HG03457 (cell line): ENCODE results near the gene RABGEF1.
A peak's percentile ranks its signal among the peaks of the same experiment; 100 is the strongest.
"Not testable (repeated sequence)": the region's sequence is repeated elsewhere in the genome, so short reads cannot be mapped to it uniquely, and the experiment has no call there.

Experiments used
- ATAC-seq: cut with Tn5 transposase; IDR thresholded peaks from one replicate; pipeline ENCODE4 v1.9.1; 2021; ENCODE audit warnings: moderate number of reproducible peaks; ENCODE audit not compliant: unreplicated experiment

RABGEF1 gene

DNA sequence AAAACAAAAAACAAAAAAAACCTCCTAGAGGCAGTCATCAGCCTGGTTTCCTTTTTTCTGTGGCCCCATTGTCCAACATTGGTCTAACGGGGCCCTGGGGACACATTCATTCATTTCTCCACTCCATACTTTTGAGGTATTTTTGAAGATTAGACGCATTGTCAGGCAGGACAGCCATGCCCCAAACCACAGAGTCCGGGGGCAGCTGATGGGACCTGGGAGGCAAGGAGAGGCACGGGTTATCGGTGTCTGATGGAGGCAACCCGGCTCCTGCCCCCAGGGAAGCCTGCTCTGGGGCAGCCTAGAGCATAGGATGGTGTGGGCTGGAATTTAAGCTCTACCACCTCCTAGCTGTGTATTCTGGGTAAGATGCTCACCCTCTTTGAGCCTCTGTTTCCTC is 6.5 kb upstream of the RABGEF1 start:
- no peak for ATAC-seq

DNA sequence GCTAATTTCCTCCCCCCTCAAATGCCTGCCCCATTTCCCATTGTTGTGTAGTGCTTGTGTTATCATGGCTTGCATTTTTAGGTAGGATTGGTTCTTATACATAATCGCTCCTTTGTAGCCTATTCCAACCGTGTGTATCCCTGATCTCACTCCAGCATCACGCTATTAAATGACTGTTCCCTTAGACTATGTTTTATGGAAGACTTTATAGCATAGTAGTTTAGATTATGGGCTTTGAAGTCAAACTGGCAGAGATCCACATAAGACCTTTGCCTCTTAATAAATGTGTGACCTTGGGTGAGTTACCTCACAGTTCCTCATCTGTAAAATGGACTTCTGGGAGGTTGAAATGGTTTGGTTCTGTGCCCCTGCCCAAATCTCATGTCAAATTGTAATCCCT is 5.4 kb upstream of the RABGEF1 start:
- no peak for ATAC-seq

DNA sequence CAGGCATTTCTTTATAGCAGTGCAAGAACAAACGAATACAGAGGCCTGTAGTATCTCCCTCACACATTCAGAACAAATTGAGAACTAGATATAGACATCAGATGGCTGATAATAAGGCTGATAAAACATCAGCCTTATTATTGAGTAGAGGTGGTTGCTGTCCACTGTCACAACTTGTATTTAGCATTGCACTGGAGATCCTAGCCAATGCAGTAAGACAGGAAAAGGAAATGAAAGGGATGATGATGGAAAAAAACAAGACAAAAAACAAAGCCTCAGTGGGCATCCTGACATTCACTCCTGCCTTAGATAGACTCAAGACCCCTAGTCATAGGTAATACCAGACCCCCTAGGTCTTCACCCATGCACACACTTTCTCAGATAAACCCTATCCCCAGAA is 4.7 kb upstream of the RABGEF1 start:
- ATAC-seq, result no peak

DNA sequence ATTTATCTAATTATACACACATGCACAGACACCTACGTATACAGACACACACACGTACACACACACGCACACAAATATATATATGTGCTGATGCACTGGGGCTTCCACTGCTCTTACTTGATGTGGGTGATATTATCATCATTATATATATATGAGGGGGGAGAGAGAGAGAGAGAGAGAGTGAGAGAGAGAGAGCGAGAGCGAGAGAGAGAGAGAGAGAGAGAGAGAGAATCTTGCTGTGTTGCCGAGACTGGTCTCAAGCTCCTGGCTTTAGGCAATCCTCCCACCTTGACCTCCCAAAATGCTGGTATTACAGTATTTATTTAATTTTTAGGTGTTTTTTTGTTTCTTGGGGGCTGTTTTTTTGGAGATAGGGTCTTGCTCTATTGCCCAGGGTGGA is 3.6 kb upstream of the RABGEF1 start:
- no peak for ATAC-seq

DNA sequence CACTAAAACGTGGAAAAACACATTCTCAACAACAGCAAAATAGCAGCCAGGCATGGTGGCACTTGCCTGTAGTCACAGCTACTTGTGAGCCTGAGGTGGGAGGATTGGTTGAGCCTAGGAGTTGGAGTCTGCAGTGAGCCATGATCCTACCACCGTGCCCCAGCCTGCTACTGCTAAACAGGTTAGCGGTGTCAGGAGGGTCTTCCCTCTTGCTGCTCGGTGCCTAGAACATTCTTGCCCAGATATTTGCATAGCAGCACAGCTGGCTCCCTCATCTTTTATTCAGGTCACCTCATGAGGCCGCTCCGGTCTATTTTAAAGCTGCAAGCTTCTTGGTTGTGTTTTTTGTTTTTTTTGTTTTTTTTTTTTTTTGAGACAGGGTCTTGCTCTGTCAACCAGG is 2.9 kb upstream of the RABGEF1 start:
- ATAC-seq, result no peak

DNA sequence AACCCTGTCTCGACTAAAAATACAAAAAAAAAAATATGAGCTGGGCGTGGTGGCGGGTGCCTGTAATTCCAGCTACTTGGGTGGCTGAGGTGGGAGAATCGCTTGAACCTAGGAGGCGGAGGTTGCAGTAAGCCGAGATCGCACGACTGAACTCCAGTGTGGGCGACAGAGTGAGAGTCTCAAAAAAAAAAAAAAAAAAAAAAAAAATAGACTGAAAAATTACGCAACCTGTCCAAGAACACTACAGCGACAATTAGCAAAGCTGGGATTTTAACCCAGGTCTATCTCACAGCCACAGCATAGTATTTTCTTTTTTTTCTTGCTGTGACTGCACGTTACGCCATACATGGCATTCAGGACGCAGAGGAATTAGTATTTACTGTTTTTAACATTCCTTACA is 1.1 kb upstream of the RABGEF1 start:
- no peak for ATAC-seq

DNA sequence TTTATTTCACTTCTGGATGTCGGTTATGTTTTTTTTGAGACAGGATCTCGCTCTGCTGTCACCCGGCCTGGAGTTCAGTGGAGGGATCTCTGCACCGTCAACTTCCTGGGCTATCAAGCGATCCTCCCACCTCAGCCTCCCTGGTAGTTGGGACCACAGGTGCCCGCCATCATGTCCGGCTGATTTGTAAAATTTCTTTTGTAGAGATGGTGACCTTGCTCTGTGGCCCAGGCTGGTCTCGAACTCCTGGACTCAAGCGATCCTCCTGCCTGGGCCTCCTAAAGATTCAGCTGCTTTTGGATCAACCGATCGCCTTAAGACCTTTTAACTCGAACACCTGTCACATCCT is 606 bp upstream of the RABGEF1 start:
- ATAC-seq, result no peak

DNA sequence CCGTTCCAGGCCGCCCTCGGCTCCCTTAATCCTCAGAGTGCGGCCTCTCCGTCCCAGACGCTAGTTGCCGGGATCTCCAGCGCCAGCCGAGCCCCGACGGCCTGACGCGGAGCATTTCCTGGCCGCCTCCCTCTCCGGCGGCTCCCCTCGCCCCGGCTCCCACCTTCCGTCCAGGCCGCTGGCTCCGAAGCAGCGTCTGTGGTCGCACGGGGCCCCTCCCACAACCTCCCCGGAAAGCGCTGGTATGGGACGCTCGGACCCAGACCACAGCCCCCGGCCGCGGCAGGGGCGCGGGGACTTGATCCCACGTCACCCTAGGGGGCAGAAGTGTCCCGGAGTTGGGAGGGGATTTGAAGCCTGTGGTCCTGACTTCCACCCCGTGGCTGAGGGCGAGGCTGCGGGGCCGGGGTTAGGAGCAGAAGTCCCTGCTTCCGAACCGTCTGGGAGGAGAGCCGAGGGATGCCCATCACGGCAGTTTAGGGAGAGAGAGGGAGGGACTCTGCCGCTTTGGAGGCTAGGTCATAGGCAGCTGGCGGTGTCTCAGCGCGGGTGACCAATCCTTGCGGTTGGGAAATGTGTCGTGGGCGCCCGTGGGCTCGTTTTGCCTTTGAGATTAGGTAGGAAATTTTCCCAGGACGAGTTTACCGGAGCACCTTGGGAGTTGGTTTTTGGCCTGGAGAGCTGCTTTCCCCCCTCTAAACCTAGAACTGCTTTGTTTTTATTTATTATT is 612 bp downstream of the RABGEF1 start:
- peak; percentile 33 for ATAC-seq

DNA sequence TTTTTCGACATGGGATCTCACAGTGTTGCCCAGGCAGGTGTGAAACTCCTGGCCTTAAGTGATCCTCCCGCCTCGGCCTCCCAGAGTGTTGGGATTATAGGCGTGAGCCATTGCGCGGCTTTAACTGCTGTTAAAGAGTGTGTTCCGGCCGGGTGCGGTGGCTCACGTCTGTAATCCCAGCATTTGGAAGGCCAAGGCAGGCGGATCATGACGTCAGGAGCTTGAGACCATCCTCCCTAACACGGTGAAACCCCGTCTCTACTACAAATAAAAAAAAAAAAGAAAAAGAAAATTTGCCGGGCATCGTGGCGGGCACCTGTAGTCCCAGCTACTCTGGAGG is 1.1 kb downstream of the RABGEF1 start:
- no peak for ATAC-seq

DNA sequence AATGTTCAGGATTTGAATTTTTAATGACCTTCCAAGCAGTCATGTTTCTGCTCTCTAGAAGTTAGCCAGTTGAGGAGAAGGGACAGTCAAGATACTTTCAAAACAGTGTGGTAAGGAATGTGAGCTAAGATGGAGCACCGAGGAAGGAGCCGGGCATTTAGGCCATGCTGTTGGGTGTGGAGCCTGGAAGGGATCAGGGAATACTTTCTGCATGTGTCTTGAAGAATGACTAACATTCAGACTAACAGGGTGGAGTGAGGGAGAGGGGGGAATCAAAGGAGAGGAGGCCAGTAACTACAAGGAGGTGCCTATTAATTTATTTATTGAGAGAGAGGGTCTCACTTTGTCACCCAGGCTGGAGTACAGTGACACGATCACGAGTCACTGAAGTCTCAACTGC is 1.8 kb downstream of the RABGEF1 start:
- not testable (repeated sequence) for ATAC-seq

DNA sequence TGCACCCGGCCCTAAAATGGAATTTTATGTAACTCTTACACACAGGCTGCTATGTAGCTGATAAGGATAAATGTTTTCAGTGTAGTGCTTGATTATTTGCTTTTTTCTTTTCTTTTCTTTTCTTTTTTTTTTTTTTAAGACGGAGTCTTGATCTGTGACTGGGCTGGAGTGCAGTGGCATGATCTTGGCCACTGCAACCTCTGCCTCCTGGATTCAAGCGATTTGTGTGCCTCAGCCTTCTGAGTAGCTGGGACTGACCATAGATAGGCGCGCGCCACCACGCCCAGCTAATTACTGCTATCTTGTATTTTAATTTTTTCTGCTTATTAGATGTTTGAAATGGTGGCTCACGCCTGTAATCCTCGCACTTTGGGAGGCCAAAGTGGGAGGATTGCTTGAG is 3.4 kb downstream of the RABGEF1 start:
- ATAC-seq, result no peak

DNA sequence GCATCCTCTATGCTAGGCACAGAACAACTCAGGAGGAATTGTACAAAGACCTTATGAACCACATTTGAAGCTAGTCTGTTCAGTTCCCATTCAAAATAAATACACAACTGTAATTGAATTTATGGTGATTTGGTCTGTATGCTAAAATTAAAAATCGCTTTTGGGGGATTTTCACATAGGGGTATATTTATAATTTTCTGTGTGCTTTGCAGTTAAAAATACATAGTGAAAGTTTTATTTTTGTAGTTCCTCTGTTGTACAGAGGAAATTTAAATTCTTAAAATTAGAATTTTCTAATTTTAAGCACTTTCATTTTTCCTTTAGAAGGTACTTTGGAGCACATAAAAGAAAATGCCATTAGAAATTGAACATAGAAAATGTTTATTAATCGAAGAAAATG is 6.9 kb downstream of the RABGEF1 start:
- no peak for ATAC-seq

DNA sequence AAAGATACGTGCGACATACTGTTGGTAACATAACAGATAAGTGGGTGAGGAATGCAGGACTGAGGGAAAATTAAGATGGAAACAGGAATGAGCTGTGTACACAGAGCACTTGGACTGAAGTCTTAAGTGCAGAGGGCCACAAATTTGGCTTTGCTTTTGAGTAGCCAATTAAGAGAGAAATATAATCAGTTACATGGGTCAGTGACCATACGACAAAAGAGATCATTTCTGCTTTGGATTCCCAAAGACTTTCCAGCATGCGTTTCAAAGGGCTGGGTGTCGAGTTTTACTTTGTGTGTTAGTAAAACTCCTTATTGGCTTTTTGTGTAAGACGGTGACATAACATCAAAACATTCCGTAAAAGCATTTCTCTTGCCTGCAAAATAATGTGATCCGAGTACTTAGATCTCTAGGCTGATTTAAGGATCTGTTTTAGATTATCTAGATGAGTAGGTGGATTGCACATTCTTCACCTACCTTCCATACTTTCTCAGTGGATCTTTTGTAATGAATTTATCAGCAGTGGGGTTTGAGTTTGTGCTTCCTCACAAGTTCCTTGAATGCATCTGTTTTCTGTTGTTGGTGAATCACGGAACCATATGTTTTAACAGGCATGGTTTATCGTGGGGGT is 7.5 kb downstream of the RABGEF1 start:
- ATAC-seq, result no peak

DNA sequence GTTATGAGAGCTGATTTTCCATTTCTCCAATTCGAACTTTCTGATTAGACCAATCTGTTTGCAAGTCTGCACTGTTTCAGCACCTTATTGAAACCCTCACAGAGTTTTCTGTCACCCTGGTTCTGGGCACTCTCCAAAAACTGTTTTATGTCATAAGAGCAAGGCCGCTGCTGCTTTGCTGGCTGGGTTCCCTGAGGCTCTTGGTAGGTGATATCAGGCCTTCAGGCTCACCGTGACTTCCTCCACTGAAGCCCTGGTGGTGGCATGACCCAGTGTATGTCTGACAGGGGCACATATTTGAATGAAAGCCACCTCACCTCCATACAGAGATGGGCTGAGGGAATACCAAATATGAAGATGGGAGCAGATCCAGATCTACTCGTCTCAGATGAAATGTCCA is 8.3 kb downstream of the RABGEF1 start:
- no peak for ATAC-seq

DNA sequence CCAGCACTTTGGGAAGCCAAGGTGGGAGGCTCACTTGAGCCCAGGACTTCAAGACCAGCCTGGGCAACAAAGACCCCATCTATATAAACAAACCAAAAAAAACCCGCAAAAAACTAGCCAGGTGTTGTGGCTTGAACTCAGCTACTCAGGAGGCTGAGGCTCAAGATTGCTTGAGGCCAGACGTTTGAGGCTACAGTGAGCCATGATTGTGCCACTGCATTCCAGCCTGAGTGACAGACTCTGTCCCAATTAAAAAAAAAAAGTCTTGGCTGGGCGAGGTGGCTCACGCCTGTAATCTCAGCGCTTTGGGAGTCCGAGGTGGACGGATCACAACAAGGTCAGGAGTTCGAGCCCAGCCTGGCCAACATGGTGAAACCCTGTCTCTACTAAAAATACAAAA is 11.4 kb downstream of the RABGEF1 start:
- no peak for ATAC-seq

DNA sequence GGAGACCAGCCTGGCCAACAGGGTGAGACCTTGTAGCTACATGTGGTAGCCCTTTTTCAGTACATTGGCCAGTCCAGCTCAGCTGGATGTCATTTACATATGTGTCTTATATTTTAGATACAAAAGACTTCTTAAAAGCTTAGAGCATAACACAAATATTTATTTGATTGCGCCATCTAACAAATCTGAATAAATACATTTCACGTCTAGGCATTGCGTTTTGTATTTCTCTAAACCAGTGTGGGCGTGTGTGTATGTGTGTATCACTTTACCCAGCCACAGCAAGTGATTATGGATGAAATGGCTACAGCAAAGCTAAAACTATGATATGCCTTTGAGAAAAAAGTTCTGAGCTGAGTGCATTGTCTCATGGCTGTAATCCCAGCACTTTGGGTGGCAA is 14.0 kb downstream of the RABGEF1 start:
- ATAC-seq, result no peak

DNA sequence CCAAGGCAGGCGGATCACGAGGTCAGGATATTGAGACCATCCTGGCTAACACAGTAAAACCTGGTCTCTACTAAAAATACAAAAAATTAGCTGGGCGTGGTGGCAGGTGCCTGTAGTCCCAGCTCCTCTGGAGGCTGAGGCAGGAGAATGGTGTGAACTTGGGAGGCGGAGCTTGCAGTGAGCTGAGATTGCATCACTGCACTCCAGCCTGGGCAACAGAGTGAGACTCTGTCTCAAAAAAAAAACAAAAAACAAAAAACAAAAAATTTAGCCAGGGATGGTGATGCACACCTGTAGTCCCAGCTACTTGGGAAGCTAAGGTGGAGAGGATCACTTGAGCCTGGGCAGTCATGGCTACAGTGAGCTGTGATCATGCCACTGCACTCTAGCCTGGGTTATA is 14.5 kb downstream of the RABGEF1 start:
- ATAC-seq, result not testable (repeated sequence)

DNA sequence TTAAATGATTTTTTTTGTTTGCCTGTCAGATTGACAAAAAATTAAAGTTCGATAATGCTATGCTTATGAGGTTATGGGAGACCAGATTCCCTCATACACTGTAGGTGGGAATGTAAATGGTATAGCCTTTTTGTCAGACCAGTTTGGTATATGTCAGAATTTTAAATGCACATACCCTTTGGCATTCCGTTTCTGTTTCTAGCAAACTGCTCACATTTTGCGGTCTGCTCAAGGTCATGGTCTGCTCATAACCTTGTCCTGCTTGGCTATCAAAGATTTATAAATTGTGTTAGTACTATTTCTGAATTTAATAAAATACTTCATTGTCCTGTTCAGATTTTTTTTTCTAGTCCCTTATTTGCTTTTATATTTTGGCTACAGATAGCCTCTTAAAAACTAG is 15.7 kb downstream of the RABGEF1 start:
- ATAC-seq, result not testable (repeated sequence)

DNA sequence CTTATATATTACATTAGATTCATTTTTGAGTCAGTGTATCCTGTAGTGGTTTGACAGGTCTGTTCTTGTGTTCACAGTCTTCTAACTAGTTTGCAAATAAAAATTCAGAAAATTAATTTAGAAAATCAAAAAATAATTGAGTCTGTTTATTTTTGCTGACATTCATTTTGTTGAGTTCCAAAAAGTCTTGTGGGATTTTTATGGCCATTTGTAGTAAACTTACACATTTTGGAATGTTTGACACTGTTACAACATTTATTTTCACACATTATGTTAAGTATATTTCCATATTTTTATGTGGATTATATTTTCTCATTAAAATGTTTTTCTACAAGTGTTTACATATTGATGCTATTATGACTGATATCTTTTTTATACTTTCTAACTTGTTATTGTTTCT is 16.4 kb downstream of the RABGEF1 start:
- ATAC-seq, result no peak

DNA sequence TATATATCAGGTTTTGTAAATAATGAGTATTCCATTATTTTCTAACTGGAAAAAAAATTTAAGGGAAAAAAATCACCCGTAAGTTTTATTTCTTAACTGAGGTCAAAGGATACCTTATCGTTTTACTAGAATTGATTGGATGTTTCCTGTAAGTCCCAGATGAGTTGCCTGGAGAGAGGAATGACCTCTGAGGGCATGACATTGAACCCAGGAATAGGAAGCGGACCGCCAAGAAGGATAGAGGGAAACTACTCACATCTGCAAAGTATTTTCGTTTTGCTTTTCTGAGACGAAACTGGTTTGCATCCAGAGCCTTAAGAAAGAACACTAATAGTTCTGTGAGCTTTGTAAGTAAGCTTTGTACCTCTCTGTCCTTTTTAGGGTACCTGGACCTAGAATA is 17.4 kb downstream of the RABGEF1 start:
- no peak for ATAC-seq

DNA sequence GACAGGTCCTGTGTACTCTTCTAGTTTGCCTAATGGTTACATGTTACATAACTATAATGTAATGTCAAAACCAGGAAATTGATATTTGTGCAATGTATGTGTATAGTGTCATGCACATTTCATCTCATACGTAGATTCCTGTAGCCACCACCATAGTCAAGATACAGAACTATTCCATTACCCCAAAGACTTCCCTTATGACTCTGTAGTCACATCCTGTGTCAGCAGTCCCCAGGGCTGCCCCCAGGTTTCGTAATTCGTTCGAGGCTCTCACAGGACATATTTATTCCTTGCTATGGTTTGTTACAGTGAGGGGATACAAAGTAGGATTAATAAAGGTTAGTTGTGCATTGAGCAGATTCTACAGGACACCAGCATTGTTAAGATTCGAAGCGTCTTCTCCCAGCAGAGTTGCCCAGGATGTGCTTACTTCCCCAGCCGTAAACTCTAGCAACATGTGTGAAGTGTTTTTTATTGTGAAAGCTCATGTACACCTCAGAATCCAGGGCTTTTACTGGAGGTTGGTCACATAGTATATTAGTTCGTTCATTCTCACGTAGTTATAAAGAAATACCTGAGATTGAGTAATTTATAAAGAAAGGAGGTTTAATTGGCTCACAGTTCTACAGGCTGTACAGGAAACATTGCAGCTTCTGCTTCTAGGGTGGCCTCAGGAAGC is 18.6 kb downstream of the RABGEF1 start:
- ATAC-seq, result peak; percentile 79

DNA sequence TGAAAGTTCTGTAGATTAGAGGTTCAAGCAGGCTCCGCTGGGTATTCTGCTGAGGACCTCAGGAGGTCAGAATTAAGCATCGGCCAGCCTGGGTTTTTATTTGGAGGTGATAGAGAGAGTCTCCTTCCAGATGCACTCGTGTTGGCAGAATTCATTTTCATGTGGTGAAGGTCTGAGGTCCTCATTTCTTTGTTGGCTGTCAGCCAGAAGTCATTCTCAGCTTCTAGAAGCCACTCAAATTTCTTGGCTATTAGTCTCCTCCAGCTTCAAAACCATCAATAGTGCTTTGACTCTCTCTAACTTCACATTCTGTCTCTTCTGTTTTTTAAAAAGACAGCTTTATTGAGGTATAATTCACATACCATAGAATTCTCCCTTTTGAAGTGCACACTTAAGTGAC is 22.6 kb downstream of the RABGEF1 start:
- not testable (repeated sequence) for ATAC-seq
